HG03457 (cell line): ENCODE data around the gene TPCN1.

Experiments used
- ATAC-seq: cut with Tn5 transposase; IDR thresholded peaks from one replicate; pipeline ENCODE4 v1.9.1; 2021; ENCODE audit warnings: moderate number of reproducible peaks; ENCODE audit not compliant: unreplicated experiment

Gene TPCN1

DNA sequence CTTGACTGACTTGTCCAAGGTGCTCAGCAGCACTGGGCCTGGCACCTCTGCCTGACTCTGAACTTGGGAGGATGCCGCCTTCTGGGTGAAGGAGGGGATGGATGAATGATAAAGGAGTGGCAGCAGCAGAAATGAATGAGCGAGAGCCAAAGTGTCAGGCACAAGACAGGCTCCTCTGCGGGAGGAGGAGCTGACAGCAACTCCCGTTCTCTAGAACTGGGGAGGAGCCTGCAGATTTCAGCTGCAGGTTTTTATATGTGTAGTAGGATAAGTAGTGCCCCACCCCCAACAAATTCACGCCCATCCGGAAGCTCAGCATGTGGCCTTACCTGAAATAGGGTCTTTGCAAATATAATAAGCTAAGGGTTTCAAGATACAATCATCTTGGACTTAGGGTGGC, 80.5 kb downstream of the TPCN1 start:
- no peak for ATAC-seq

DNA sequence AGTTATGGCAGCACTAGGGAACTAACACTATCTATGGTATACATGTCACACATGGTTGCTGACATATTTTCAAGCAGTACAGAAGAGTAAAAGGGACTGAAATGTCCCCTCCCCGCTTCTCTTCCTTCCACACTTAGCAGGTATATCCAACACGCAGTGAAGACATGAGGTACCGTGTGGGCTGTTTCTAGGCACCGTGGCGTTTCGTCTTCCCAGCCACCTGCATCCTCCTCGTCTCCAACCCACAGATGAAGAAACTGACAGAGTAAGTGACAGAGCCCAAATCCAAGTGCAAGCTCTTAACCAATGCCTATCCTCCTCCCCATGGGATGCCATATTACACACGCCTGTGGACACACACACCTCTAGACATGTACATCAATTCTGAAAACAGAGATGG, 81.2 kb downstream of the TPCN1 start:
- ATAC-seq: no peak

DNA sequence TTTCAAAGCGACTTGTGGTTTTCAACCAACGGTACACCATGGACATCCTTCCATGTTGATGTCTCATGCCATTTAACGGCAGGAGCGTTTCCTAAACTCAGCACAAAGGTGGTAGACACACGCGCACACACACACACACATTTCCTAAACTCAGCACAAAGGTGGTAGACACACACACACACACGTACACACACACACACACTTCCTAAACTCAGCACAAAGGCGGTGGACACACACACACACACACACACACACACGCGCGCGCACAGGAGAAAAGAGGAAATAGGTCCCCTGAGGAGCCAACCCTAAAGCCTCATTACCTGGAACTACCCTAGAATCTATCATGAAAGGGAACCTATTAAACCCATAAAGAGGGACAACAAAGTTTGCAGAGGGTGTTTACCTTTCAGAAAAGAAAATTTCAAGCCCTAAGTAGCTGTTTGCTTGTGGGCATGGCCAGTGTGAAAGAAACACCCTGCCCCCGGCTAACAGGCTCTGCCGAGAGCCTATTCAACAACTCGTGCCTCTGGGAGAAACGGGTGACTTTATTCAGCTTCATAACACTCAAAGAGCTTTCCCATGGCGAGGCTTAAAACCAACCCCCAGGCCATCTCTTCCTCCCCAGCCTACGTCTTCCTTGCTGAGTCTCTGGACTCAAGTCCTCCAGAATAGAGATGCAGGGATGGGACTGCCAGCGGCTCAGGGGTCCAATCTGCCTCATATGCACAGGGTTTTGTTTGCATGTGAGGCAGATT, 81.8 kb downstream of the TPCN1 start:
- no peak for ATAC-seq

DNA sequence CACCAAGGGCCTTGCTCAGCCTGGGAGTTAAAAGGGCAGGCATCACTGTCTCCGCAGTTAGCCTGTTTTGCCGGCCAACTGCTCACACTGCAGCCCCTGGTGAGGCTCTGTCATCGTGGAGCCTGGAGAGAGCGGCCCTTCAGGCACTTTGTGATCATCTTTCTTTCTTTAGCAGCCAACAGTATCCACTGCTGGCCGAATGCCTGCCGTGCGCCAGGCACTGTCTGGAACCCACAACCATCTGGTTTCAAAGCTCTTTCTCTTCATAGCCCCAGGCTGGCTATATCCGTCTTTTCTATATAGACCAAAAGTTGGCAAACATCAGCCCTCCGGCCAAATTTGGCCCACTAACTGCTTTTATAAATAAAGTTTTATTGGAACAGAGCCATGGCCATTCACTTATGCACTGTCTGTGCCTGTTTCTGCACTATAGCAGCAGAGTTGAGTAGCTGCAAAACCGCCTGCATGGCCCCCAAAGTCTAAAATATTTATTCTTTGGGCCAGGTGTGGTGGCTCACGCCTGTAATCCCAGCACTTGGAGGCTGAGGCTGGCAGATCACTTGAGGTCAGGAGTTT, 84.1 kb downstream of the TPCN1 start:
- no peak for ATAC-seq

DNA sequence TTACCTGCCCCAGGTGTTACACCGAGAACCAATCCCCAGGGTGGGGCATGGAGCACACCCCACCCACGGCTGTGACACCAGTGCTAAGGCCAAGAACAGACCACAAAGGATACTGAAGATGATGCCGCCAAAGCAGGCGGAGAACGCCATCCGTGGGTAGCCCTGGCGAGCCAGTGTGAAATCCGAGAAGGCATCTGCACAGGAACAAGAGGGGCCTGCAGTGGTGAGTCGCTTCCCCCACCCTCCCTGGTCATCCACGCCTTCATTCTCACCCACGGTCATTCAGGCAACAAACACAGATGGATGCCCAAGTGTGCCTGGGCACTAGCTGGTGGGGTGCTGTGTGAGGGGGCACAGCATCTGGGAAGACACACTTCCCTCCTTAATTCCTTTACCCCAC, 85.1 kb downstream of the TPCN1 start:
- ATAC-seq: no peak

DNA sequence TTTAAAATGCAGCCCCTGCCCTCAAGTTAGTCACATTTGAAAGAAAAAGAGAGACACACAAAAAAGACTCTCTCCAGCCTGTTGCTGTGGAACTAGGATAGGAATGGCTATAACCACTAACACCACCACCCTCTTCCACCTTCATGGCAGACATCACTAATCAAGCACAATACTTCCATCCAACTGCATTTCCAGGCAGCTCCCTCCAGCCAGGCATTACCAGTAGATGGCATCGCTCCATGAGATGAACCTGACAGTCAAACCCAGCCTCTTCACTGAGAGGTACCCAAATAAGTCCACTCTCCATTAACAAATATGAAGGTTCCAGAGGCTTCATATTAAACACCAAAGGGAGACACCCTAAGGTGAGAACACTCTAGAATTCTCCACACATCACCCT, 89.2 kb downstream of the TPCN1 start:
- no peak for ATAC-seq

DNA sequence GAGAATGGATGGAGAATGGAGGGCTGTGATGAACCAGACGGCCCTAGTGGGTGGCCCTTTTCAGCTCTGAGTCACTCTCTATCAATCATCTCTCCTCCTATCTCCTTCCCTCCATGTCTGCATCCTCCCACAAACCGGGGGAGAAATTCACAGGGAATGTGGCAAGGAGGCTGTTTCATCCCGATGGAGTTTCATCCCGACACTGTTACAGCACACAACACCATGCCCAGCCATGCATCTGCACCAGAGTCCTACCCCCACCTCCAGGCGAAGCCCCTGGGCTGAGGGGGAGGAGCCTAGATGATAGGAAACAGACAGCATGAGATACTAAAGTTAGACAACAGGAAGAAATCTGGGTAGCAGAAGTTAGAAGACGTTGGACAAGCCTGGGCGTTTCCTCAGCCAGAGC, 92.9 kb downstream of the TPCN1 start:
- ATAC-seq: no peak

DNA sequence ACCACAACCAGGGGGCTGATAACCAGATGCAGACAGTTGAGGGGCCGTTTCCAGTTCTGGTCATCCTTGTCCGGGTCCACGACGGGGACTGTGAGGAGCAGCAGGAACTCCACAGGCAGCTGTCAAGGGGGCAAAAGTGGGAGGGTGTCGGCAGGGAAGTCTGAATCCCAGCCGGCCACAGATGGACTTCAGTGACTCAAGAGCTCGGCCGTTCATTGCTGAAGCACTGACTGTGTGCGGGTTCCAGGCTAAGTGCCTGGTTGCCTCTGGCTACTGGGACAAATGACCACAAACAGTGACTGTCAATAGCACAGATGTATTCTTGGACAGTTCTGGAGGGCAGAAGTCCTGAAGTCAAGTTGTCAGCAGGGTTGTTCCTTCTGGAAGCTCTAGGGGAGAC, 94.1 kb downstream of the TPCN1 start:
- ATAC-seq: no peak

DNA sequence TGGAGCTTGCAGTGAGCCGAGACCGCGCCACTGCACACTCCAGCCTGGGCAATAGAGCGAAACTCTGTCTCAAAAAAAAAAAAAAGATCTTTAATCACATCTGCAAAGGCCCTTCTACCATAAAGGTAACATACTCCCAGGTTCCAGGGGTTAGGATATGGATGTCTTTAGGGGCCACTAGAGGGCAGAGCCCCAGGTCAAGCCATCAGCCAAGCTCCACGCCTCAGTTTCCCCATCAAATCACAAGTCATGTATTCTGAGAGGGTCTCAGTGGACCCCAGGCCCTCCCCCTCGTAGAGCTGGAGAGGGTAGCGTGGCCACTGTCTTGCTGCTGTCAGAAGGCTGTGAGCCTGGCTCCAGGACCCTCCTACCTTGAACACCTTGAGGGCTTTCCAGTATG, 94.9 kb downstream of the TPCN1 start:
- ATAC-seq: no peak

DNA sequence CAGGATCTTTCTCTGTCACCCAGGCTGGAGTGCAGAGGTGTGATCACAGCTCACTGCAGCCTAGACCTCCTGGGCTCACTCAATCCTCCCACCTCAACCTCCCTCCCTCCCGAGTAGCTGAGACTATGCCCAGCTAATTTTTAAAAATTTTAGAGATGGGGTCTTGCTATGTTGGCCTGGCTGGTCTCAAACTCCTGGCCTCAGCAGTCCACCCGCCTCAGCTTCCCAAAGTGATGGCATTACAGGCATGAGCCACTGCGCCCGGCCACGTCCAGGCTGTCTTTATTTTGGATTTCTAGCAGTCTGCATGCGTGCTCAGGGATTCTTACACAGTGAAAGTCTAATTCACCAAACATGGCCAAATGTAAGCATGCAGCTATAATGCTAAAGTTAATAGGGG, 95.9 kb downstream of the TPCN1 start:
- no peak for ATAC-seq

DNA sequence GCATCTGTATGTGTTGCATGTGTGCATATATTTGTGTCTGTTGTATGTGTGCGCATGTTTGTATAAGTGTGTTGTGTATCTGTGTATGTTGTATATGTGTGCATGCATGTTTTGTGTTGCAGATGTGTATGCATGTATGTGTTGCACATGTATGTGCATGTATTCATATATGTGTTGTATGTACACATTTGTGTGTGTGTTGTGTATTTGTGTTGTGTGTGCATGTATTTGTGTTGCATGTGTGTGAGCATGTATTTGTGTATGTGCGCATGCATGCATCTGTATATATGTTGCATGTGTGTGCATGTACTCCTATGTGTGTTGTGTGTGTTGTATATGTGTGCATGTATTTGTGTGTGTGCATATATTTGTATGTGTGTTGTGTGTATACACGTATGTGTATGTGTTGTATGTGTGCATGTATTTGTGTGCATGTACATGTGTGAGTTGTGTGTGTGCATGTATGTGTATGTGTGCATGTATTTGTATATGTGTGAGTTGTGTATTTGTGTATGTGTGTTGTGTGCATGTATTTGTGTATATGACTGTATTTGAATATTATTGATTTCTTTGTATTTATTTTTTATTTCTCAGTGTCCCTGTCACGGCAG, 96.9 kb downstream of the TPCN1 start:
- no peak for ATAC-seq

DNA sequence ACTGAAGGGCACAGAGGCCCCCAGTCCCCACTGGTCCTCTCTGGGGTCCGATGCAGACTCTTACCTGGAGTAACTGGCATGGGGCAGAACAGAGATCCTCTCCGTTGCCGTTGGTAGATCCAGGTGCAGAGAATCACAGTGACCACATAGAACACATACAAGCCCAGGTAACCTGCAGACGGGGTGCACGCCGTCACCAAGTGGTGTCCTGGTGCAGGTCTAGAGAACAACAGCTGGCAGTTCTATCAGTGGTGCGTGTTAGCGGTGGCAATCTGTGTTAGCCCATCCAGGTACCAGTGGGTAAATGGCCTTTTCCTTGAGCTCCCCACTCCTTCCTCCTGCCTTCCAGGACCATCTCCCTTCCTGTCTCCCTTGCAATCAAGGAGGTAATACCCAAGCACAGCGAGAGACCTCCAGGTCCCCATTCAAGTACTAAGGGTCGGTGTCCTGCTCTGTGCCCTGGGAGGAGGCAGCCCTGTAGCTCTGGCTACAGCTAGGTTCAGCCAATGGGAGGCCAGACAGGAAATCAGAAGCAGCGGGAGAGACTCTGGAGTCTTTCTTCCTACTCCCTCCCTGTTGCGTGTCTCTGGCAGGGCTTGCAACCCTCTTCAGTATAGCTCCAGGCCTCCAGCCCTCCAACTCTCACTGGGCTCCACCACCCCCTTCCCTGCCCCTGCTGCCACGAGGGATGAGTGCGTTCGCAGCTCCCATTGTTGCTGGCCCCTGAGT, 97.8 kb downstream of the TPCN1 start:
- ATAC-seq: no peak

DNA sequence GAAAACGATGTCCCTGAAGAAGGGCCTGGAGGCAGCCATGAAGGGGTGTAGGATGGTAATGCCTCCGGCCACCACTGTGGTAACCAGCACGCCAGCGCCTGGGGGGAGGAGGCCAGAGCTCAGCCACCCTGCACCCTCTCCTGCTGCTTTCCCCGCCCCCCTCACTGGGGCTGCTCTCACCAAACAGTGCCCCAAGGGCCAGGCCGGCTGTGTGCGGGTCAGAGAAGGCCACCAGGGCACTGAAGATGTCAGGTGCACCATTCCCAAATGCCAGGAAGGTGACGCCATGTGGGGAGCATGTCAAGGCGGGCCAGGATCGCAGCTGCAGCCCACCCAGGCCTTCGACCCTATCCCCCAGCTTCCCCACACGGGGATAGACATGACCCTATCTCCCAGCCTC, 99.1 kb downstream of the TPCN1 start:
- no peak for ATAC-seq

DNA sequence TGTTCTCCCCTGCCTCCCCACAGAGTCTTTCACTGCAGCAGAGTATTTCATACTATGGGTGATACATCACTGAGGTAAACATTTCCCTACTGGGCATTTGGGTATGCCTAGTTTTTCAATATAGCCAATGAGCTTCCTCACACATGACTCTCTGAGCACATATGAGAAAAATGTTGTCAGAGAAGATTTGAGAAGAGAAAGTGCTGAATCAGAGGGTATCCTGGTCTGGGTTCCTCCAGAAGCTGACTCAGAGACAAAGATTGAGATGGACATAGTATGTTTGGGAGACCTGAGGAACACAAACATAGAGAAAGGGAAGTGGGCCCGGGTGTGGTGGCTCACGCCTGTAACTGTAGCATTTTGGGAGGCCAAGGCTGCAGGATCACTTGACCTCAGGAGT, 101.1 kb downstream of the TPCN1 start:
- ATAC-seq: no peak

DNA sequence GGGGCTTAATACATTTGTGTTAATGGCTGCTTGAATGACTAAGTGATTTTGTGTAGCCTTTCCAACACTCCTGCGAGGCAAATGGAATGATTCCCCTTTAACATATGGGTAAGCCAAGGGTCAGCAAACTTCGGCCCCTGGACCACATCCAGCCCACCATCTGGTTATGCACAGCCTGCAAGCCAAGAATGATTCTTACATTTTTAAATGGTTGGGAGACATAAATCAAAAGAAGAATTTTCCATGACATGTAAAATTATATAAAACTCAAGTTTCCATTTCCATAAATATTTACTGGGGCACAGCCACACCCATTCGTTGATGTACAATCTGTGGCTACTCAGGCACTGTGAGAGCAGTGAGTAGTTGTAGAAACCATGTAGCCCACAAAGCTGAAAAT, 104.7 kb downstream of the TPCN1 start:
- ATAC-seq: no peak

DNA sequence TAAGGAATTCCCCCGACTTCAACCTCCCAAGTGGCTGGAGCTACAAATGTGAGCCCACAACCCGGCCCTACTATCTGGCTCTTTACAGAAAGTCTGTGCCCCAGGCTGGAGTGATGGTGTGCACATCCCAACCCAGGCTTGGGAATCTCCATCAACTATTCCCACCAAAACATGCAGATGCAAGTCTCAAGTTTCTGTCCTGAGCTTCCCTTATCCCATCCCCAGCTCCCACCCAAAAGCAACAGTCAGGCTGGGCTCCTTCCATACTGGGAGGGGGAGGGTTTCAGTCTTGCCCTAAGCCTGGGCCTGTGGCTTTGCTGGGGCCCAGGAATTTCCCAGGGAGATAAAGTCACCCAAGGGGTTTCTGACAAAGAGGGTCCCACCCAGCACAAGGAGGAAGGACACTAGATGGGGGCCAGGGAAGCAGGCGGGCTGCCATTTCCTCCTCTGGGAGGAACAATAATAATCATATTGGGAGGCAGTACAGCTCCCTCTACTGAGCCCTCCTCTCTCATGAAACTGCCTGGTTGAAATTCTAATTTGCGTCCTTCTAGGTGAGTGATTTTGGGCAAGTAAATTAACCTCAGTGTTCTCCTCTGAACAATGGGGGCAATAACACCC, 105.6 kb downstream of the TPCN1 start:
- ATAC-seq: no peak

DNA sequence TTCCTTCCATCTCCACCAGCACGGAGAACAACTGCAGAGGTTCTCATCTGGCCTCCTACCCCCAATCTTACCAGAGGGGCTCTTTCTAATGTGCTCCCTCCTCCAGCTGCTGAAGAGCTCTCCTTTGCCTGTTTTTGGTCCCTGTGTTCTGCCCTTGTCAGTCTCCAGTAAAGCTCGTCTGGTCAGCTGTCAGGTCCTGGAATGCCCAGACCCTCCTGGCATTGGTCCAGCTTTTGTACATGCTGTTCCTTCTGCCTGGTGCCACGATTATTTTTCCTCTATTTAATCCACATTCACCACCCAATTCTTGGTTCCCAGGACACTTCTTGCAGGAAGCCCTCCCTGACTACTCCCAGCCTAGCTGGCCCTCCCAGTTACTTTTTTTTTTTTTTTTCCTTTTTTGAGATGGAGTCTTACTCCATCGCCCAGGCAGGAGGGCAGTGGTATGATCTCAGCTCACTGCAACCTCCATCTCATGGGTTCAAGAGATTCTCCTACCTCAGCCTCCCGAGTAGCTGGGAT, 107.2 kb downstream of the TPCN1 start:
- ATAC-seq: no peak

DNA sequence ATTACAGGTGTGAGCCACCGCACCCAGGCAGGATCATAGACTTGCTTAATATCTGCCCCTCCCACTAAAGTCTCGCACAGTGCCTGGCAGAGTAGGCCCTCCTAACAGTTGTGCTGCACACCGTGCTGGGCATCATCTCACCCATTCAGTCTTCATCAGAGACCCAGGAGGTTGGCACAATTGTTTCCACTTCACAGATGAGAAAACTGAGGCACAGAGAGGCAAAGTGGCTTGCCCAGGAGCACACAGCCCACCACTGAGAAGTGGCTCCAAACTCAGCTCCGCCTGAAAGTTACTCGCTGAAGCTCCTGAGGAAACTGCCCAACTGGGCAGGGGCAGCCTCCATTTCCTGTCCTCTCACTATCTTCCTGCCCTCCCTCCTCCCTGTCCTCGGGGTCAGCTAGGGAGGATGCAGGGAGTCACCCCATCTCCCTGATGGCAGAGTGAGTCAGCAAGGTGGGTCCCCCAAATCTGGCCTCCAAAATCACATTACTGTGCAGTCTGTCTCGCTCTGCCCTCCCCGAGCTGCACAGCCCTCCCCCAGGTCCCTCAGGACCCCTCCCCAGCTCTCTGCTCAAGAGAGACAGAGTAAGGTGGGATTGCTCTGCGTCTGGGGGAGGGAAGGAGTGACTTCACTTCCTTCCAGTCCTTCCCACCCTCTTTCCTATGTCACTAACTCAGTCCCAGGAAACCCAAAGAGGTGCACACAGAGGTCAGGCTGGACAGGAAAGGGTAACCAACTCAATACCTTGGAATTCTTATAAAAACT, 107.9 kb downstream of the TPCN1 start:
- ATAC-seq: no peak

DNA sequence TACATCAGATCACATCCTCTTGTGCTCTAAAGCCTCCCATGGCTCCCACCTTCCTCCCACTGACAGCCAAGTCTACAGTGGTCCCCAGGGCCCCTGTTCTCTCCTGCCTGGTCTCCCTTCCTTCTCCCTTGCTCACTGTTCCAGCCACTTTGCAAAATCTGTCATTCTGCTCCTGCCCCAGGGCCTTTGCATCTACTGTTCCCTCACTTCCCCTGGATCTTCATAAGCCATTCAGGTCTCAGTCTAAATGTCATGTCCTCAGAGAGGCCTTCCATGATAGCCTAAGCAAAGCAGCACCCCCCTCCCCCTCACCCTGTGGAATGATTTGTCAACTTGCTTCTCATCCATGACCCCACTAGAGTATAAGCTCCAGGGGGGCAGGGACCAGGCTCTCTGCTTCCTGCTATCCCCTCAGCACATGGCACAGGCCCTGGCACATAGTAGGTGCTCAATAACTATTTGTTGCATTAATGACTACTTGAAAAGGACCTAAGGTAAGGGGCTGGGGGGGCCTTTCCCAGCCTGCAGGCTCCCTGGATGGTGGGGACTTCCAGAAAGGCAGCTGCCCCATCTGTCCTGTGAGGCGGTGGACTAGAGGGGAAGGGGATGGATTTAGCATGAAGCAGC, 108.6 kb downstream of the TPCN1 start:
- ATAC-seq: no peak

DNA sequence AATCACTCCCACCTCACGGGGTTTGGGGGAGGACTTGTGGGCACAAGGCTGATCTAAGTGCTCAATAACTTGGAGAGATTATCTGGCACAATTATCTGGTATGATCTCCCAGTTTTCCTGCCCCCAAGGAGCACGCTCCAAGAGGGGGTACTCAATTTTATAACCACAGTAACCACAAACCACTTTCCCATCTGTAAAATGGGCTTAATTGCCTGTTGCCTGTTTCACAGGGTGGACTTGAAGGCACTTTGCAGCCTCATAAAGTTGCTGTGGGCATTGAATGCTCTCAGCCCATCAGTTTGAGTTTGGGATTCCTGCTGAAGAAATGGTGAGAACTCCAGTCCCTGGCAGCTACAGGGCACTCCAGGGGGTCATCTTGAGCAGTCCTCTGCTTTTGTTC, 109.2 kb downstream of the TPCN1 start:
- no peak for ATAC-seq
